Coronary artery (tissue), 2 donors: ENCODE data around the gene OR4K13.

Source experiments
- DNase-seq: peaks from one replicate; pipeline ENCODE4 v3.0.0-alpha.2; 2017; ENCODE audit warnings: low spot score
- H3K27ac ChIP-seq, 2 donors: fragments of 200-600 bp; sonication (generic); one replicate each; pipeline ENCODE4 v1.5.1; 2016 to 2019
- H3K4me3 ChIP-seq: fragments of 200-600 bp; sonication (generic); 2 replicates; pipeline ENCODE4 v1.5.1; 2016; ENCODE audit warnings: mild to moderate bottlenecking, moderate library complexity
- TF ChIP-seq, protein P1 (sequence below): fragments of 200-600 bp; sonication (generic); IDR thresholded peaks from one replicate; pipeline ENCODE4 v1.5.1; 2019; ENCODE audit warnings: antibody characterized with exemption

The OR4K13 gene, protein sequence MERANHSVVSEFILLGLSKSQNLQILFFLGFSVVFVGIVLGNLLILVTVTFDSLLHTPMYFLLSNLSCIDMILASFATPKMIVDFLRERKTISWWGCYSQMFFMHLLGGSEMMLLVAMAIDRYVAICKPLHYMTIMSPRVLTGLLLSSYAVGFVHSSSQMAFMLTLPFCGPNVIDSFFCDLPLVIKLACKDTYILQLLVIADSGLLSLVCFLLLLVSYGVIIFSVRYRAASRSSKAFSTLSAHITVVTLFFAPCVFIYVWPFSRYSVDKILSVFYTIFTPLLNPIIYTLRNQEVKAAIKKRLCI

DNA sequence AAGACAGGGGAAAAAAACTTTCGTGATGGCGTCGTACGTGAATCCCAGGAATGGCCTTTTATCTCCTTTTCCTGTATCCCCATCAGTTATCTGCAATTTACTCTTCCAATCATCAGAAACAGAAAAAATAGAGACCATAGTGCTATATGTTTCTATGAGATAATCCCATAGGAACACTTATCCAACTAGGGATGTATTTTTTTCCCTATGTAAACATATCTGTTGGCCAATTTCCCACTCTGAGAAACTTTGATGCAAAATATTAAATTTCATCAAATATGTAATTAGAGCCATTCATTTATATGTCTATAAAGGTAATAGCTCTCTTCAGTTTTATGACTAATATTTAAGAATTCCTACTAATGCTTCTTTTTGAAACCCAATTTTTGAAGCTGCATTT lies at the start of gene OR4K13:
OR4K13 (minus strand) TSS at position 101 of the 400 bp plus-strand sequence. CDS start 1,280 bp downstream, outside the sequence.
- H3K4me3 ChIP-seq = no peak within 1 kb of the TSS
- no peak for DNase-seq
- TF ChIP-seq, protein P1, sequence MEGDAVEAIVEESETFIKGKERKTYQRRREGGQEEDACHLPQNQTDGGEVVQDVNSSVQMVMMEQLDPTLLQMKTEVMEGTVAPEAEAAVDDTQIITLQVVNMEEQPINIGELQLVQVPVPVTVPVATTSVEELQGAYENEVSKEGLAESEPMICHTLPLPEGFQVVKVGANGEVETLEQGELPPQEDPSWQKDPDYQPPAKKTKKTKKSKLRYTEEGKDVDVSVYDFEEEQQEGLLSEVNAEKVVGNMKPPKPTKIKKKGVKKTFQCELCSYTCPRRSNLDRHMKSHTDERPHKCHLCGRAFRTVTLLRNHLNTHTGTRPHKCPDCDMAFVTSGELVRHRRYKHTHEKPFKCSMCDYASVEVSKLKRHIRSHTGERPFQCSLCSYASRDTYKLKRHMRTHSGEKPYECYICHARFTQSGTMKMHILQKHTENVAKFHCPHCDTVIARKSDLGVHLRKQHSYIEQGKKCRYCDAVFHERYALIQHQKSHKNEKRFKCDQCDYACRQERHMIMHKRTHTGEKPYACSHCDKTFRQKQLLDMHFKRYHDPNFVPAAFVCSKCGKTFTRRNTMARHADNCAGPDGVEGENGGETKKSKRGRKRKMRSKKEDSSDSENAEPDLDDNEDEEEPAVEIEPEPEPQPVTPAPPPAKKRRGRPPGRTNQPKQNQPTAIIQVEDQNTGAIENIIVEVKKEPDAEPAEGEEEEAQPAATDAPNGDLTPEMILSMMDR = no peak

DNA sequence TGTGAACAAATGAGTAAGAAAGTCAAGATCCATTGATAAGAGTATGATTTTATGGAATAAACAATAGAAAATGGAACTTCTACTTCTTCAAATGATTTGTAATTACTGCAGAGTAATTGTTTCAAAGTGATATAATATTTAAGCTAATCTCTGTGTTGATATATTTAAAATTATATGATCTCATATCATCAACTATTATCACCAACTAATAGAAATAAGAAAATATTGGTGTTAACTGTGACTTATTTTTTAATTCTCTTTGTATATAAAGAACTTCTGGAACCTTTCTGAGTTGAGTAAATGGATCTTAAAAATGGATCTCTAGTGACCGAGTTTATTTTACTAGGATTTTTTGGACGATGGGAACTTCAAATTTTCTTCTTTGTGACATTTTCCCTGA lies 23.9 kb upstream of the OR4K13 start, which contains the start of gene OR4L1:
OR4L1 (plus strand) TSS at position 301 of the 400 bp plus-strand sequence; CDS start at position 301, 0 bp downstream.
- TF ChIP-seq, protein P1 = no peak
- Histone ChIP-seq H3K4me3 (no peak within 1 kb of the TSS), H3K27ac (no peak within 1 kb of the TSS)
- no peak for DNase-seq

More for the DNA sequence above, at the start of gene OR4K13:
- no peak within 1 kb of the TSS for H3K27ac ChIP-seq

DNA sequence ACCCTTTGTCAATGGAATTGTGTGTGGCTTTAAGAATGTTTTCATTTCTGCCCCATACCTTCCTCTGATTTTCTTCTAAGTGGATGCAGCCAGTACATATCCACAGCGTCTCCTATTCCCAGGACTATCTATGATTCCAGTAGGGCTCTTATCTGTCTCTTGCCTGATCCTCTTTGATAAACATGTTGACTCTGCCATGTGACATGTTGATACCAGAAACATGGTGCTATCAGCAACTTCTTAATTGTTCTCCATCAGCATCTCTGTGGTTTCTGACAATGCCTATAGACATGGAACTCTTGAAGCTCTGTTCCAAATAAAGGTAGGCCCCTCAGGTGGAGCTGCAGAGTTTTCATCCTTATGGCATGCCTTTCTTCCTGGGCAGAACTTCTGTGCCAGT lies 12.4 kb upstream of the OR4K13 start:
- TF ChIP-seq, protein P1 = no peak
- no peak overlapping the region for H3K4me3 ChIP-seq
- no peak overlapping the region for H3K27ac ChIP-seq
- no peak for DNase-seq

DNA sequence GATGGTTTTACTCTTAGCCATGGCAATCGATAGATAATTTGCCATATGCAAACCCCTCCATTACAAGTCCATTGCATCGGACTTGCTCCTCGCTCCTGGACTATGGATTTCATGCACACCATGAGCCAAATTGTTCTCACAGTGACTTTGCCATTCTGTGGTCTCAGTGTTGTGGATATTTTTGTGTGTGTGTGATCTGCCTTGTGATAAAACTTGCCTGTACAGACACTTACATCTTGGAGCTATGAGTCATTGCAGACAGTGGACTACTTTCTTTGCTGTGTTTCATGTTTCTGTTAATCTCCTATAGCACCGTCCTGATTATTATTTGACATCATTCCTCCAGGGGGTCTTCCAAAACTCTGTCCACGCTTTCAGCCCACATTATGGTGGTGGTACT lies 8.4 kb upstream of the OR4K13 start:
- Histone ChIP-seq H3K27ac (no peak overlapping the region), H3K4me3 (no peak overlapping the region)
- DNase-seq = no peak
- TF ChIP-seq, protein P1 = no peak

DNA sequence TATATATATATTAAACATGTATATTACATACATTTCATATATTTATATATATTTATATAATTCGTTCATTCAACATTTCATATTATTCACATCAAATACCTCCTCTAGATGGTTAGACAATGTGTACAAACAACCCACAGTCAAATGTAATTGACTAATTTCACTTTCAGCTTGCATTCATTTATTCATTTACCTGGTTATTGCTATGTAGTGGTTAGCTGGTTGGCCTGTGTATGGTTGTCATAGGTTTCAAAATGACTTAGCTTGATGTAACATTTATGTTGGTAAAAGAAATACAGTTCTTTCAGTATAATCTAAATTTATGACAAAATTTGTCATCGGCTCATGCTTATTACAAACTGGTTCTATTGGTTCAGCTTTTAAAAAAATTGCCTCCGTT lies 389 bp downstream of the OR4K13 start:
- no peak for DNase-seq
- TF ChIP-seq, protein P1 = no peak

DNA sequence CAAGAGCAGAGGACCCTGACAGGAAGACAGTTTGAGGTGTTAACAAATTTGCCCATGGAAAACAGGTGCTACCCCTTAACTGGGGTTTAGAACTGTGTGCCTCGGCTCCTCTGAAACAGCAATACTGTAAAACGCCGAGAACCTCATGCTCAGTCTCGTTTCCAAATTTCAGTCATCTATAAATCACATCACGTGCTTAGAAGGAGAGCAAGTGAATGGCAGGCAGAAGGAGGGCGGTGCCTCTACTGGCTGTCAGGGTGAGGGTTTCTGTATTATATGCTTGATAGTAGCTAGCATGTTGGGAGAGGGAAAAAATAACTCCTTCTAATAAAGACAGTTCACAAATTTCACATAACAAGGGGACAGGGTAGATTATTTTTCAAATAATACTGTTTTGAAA lies 4.8 kb downstream of the OR4K13 start:
- TF ChIP-seq, protein P1 = no peak
- DNase-seq = no peak
- no peak overlapping the region for H3K27ac ChIP-seq
- H3K4me3 ChIP-seq = no peak overlapping the region

More for the DNA sequence above, 389 bp downstream of the OR4K13 start:
- H3K4me3 ChIP-seq = no peak overlapping the region
- no peak overlapping the region for H3K27ac ChIP-seq

DNA sequence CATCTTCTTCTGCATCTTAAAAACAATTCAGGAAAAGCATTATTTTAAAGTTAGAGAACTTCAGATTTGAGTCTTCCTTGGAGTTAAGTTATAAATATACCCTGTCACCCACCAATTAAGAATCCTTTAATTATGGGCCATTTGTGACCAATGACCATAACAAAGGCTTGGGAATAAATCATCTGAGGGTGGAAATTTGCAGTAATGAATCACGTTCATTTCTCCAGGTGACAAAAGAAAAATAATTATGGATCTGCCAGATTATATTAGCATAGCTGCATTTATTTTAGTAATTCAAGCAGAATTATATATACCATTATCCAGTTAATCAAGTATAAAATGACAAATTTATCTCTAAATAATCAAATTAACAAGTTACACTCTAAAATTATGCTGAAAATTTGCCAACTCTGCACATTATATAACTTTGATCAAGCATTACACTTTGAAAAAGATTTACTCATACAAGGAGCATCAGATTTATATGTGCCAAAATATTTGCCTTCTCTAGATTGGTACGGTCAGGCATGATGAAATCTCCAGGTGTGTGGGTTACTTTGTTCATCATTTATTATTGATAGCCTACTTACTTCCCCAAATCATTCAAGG lies 16.5 kb downstream of the OR4K13 start, which contains the start of gene OR4K14:
OR4K14 (minus strand) TSS at position 51 of the 609 bp plus-strand sequence. CDS start 4,114 bp downstream, outside the sequence.
- Histone ChIP-seq H3K27ac (no peak within 1 kb of the TSS), H3K4me3 (no peak within 1 kb of the TSS)
- TF ChIP-seq, protein P1 = no peak
- DNase-seq = no peak
